A673 (cell line): ENCODE data around the gene ACAP2.

Source experiments
- CTCF ChIP-seq: fragments of 300-800, 200-600 bp; sonication (generic); conservative IDR thresholded peaks from 2 replicates; pipeline ENCODE4 v1.5.1; 2017; ENCODE audit warnings: low read depth, mild to moderate bottlenecking, antibody characterized with exemption, low read length, moderate library complexity, mixed read lengths
- EZH2 ChIP-seq: fragments of 200-600 bp; sonication (generic); IDR thresholded peaks from 2 replicates; pipeline ENCODE4 v1.6.1; 2017; ENCODE audit warnings: borderline replicate concordance, low read depth, mild to moderate bottlenecking, mixed read lengths, antibody characterized with exemption, low read length; ENCODE audit not compliant: poor library complexity, severe bottlenecking

GRCh38 chr3:195441051-195441450 lies 1.8 kb downstream of the ACAP2 start:
- TF ChIP-seq CTCF (no peak), EZH2 (no peak)
